Stimulated activated CD8-positive, alpha-beta memory T cell treated with anti-CD3 and anti-CD28 coated beads, Interleukin-7, amount 100 ng/mL, for 24 hours (primary cell): Measurements from ENCODE around the gene SMNDC1.
"Not testable (repeated sequence)": the region's sequence is repeated elsewhere in the genome, so short reads cannot be mapped to it uniquely, and the experiment has no call there.

ENCODE experiments used
- DNase-seq: peaks from one replicate; pipeline ENCODE4 v3.0.0-alpha.2; 2020; ENCODE audit warnings: low read depth

Gene SMNDC1

DNA sequence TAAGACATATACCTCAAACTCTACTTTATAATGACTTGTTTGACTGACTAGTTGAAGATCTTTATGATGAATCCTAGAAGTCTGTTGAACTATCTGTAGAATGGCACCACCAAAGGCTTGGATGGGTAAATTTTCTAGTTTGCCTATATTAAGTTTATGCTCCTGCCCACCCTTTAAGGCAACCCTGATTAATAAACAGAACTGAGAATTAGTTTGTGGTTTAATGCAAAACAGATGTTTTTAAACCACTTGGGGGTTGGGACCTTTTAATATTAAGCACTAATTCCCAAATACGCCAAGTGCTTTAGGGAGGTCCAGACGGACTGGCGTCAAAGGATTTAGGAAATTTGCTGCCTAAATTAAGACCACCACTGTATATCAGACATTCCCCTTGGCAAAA, 20.5 kb downstream of the SMNDC1 start:
- no peak for DNase-seq

DNA sequence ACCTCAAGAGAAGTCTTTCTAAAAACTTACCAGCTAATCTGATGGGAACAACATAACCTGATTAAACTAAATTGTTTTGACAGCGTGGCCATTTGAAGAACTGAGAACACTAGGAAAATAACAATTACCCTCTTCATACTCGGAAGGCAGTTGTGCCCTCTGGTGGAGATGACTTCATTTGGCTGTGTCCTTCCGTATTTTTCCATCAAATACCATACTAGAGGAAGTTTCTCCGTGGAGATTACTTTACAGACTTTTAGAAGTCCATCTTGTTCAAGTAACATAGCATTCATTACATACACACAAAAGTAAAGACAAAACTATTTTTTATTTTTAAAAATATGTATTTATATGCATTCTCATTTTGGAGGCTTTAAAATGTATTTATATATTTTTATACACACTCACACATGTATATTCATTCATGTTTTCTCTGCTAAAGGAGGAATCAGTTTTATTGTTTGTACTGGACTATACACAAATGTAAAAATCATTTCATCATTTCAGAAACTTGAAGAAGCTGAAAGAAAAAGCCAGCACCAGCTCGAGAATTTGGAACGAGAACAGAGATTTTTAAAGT, 25.2 kb downstream of the SMNDC1 start:
- no peak for DNase-seq

DNA sequence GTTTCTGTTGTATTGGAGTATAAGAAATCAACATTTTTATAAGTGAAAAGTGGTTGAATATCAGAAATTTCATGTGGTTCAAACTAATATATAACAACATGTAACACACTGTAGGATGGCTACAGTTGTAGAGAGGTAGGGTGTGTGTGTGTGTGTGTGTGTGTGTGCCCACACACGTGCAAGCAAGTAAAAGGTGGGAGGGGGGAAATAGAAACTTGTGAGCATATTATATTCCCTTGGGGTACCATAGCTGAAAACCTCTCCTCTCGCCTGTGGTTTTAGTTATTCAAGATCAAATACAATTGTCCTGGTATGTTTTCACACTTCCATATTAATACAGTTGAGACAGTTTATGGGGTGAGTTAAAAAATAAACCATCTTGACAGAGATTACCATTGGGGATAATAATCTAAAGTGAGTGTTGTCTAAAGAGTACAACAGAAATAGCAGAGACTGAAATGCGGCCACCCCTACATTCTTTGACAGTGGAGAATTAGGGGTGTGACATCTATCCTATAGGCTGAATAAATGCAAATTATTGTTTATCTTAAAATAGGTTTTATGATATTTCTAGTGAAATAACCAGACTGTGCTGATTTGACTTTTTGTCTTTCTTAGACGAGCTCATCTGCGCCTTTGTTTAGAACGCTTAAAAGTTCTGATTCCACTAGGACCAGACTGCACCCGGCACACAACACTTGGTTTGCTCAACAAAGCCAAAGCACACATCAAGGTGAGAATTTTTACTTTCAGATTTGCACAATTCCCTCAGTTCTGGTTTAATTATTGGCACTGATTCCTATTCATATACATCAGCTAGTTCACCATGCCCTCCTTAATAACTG, 25.9 kb downstream of the SMNDC1 start:
- DNase-seq: no peak

DNA sequence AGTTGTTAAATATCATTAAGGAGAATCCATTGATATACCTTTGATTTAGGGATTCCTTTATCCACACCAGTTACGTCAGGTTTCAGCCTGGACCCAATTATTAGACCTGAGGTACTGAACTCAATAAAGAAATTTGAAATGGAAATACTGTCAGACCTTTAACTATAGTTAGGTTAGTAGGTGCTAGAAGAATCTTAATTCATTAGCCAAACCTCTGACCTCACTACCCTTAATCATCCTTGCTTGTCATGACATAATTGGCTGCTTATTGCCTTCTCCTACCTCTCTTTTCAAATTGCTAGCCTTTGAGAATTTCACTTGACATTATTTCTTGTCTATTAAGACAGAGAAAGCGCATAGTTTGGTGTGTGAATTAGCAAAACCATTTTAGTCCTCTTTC, 27.1 kb downstream of the SMNDC1 start:
- DNase-seq: no peak

DNA sequence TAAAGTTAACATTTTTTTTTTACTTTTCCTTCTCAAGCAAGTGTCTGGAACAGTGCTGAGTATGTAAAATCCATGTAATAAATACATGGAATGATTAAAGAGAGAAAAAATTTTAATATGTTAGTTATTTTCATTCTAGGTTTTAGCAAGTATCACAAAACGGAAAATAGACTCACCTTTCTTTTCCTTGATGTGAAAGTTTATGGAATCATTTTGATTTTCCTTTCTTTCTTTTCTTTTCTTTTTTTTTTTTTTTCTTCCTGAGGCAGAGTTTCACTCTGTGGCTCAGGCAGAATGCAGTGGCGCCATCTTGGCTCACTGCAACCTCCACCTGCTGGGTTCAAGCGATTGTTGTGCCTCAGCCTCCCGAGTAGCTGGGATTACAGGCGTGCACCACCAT, 28.1 kb downstream of the SMNDC1 start:
- no peak for DNase-seq

DNA sequence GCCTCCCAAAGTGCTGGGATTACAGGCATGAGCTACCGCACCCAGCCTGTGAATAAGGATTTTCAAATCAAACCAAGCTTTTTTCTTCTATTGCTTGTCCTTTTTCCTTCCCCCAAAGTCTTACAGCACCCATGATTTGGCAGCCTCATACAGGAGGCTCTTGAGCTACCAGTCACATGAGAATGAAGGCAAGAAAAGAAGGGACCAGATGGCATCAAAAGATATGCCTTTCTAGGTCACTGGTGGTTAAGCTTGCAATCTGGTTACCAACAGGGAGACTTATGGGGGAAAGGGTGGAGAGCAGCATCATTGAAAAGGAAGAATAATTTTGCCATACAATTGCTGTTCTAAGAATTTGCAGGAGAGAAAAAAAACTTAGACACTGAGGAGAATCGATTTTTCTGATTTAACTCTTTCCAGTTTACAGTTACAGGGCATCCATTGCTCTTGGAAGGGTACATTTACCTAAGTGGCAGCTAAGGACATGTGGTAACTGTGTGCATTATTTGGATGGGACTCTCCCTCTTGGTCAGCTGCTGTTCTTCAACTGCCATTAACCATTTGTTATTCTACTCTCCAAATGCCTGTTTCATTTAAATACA, 29.5 kb downstream of the SMNDC1 start:
- no peak for DNase-seq

DNA sequence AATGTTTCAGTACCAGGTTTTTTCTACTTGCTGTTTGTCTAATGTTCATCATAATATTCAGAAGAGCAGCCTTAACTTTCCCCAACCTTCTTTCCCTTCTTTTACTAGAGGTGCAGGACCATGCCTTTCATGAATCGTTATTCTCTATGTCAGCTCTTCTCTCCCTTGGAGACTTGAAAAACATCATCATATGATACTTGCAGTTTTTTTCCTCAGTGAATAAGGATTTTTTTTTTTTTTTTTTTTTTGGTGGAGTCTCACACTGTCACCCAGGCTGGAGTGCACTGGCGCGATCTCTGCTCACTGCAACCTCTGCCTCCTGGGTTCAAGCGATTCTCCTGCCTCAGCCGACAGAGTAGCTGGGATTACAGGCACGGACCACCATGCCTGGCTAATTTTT, 30.1 kb downstream of the SMNDC1 start:
- DNase-seq: no peak

DNA sequence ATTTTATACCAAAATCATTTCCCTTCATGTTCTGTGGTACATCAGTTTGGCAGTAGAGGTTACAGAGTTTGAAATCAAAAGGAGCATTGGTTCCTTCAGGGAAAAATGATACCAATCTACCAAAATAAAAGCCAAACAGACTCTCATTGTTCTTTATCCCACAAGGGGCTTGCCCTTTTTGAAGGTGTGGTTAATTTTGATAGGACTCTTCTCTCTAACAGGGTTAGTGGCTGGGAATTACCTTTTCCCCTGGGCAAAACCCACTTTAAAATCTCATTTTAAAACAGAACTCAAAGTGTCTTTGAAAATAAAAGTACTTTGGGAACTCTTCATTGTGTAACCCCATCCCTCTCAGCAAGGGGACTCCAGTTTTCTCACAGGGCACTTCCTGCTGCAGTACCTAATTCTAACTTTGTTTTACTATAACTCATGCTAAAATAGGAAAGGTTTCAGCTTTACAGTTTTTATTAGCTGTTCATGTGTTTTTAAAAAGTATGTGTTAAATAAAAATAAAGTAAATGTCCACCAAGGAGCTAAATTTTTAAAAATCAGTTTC, 30.6 kb downstream of the SMNDC1 start:
- DNase-seq: no peak

DNA sequence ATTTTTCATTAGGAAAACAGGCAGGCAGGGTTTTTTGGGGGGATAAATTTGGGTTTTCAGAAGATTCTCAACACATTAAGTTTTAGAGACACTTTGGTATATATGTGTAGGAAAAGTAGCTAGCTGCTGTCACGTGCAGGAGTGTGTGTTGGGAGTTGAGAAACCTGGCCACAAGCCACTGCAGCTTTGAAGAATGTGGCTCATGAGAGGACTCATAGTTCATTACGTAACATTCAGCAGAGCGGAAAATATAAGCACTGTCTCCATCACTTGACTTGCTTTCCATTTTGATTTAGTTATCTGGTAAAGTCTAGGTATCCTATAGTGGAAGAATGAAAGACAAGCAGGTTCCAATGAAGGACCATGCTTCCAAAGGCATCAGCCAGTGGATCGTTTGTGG, 31.2 kb downstream of the SMNDC1 start:
- no peak for DNase-seq

DNA sequence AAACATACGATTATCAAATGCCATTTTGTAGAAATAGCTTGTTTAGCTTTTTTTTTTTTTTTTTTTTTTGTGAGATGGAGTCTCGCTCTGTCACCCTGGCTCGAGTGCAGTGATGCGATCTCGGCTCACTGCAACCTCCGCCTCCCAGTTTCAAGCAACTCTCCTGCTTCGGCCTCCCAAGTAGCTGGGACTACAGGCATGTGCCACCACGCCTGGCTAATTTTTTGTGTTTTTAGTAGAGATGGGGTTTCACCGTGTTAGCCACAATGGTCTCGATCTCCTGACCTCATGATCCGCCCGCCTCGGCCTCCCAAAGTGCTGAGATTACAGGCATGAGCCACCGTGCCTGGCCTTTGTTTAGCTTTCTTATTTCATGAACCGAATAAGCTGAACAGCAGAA, 31.7 kb downstream of the SMNDC1 start:
- not testable (repeated sequence) for DNase-seq

DNA sequence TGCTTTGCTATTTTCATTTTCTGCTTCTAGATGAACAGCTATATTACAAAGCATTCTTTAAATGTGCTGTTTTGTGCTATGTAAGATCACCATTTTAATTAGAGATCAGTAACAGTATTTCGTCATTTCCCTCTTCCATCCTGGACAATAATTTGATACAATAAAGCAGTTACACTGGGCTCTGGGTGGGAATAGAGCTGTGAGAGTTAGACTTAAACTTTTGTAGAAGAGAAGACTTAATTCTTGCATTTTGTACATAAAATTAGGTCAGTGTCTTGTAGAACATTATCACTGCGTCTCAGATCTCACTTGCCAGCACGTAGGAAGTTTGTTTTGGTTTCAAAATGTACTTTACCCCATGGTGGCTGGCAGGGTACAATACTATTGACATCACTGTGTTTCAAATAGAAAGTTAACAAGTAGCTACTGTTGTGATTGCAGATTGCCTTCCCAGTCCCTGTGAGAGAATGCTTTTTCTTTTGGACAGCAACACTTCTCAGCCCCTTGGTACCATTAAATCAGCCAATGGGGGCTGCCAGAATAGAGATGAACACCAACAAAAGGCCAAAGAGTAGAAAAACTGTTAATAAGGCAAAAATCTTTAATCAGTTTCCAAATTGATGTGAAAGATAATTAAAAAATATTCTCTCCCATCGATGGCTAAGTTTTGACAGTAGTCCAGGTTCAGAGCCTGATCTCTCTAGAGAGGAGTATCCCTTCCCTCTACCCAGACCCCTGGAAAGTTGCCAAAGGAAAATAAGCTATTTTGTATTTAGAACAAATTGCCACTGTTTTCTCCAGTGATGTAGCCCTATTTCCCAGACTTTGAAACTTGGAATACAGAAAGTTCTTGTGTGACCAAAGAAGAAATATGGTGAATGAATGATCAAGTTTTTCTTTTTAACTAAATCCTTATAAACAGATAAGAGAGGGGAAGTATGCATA, 35.1 kb downstream of the SMNDC1 start:
- DNase-seq: no peak

DNA sequence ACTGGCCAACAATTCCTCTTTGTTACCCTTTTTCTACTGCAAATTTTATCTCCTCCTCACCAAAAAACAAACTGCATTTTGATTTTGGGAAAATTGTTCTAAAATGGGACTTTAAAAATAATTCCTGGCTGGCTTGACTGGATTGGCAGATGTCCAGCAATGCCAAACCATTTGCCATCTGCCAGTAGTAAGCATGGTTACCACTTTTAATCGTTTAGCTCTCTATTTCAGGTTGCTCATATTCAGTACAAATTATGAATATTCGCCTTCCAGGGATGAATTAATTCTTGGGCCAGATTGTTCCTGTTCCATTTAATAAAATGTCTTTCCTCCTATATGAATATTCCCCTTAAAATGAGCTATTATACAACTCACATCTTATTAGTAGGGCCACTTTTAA, 35.7 kb downstream of the SMNDC1 start:
- DNase-seq: no peak

DNA sequence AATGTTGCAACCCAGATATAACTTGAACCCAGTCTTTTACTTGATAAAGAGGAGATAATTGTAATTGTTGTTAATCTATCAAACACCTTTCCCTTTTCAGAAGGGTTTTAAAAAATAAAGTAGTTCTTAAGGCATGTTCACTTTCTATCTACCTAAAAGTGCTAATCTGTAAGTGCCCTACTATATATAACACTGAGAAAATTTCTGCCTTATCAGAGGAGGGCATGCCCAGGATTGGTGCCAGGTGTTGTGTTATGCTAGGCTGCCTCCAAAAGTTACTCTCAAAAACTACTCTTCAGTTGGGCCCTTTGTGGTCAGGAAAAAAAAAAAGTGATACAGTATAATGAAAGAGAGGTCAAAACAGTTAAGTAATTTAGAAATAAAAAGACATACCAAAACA, 36.3 kb downstream of the SMNDC1 start:
- DNase-seq: no peak

DNA sequence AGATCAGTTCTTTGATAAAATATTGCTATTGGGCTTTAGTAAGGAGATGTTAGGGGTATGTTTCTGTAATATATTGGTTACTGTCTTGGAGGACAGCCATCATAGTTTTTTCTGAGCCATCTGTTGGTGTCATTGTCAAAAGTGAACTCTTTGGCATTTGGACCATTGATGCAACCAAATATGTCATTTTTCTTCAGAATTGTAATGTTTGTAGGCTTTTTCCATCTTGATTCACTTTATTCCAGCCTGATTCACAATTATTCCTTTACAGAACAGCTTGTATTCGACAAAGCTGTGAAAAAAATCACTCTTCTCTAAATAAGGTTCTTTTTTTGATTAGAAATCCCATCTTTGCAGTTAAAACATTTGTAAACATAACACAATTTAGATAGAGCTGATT, 37.4 kb downstream of the SMNDC1 start:
- DNase-seq: no peak

DNA sequence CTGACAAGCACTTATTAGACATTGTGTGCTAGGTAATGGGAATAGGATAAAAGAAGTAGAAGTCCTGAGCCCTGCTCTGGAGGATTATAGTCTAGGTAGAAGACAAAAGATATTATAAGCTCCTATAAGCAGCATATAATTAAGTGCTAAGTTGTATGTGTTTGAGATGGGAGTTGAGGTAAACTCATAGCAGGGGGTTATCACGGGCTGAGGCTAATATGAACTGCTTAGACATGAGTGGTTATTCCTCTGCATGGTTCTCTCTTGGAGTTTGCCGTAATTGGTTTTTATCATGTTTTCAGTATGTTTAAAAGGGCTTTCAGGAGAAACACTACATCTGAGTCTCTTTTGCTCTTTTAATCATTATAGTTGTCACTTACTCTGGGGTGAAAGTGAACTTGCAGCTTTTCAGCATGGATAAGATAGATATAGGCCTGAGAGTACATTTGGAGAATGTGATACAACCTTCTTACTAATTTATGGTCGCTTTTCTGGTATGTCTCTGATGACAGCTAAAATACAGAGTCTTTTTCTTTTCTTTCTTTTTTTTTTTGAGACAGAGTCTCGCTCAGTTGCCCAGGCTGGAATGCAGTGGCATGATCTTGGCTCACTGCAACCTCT, 39.0 kb downstream of the SMNDC1 start:
- DNase-seq: no peak

DNA sequence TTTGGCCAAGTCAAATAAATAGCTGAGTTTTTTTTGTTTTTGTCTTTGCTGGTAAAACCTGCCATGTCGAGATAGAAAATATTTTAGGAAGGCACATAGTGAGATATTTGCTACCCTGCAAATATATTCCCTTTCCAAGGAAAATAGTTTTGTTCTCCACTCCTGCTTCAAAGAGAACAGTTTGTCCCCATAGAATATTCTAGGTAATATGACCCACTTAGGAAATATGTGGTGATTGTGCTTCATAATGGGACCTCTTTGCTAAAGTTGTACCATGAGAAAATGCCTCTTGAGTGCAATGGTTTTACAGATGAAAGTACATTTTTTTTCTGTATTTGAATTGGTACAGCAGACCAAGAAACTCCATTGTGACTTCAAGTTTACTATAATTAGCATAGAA, 41.6 kb downstream of the SMNDC1 start:
- DNase-seq: no peak

DNA sequence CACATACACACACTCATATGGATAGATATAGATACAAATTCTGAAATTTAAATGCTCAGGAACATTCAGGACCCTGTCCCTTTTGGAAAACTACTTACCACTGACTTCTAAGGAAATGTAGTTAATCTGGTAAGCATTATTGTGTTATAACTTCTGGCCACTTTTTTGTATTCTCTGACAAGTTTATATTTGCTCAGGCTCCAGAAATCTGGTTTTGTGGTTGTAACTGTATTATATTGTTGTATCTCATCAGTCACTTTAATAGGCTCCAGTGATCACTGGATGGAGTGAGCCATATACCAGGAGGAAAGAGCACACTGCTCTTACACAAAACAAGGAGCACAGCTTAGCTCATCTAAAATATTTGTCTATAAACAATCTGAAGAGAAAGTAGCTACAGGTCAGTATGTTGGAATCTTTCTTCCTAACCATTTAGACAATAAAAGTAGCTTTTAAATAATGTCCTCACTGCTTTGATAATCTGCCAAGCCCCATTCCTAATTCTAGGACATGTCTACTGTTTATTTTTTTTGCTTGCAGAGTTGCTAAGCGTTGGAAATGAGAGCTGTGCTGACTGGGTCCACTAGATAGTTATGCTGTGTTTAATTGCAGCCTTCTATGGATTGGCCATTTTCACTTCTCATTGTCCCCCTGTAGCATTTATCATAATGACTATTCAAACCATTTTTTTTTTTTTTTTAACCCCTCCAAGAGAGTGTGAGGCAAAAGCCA, 43.8 kb downstream of the SMNDC1 start:
- no peak for DNase-seq

DNA sequence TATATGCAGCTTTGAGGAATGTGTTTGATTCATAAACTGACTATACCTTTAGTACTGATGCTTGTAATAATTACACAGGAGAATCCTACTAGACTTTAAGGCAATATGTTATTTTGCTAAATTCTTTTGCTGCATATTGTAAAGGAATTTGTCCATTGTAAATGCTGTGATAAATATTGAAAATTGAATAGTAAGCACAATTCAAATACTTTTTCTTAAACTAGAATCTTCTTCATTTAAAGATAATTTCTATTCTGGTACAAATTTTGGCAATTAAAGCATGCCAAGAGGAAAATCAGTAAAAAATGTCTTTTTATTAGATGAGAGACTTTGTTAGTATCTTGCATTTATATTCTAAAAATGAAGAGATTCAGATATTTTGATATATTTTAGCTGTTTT, 45.4 kb downstream of the SMNDC1 start:
- no peak for DNase-seq

DNA sequence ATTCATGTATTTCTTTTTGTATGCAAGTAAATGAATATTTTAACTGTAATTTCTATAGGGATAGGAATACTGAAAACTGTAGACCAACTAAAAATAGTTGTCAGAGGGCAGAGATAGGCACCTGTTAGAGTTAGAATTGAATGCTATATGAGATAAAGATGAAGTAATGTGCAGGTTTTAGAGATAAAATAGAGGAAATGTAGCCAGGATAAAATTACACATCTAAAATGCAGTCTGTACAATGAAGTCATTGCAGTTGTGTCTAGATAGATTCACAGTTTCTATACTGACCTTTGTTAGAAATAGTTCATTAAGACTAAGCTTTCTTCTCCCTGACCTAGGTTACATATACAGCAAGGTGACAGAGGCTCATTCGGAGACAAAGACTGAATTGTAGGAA, 46.2 kb downstream of the SMNDC1 start:
- DNase-seq: no peak

DNA sequence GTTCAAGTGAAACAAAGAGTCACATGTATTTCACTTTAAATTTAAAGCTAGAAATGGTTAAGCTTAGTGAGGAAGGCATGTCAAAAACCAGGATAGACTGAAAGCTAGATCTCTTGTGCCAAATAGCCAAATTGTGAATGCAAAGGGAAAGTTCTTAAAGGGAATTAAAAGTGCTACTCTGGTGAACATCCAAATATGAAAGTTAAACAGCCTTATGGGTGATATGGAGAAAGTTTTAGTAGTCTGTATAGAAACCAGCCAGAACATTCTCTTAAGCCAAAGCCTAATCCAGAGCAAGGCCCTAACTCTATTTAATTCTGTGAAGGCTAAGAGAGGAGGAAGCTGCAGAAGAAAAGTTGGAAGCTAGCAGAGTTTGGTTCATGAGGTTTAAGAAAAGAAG, 50.3 kb downstream of the SMNDC1 start:
- no peak for DNase-seq

DNA sequence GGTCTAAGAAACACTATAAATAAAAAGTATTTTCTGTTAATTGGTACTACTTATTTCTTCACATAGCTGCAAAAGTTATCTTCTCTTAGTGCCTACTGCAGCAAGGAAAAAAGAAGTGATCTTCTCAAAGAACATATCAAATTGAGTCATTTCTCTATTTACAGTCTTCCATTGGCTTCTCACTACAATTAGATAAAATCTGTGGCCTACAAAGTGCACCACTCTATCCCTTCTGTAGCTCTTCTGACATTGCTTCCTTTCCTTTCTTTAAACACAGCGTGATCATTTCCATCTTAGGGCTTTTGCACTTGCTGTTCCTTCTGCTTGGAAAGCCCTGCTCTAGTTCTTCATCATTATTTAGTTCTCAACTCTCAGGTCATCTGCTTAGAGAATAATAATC, 52.6 kb downstream of the SMNDC1 start:
- DNase-seq: no peak
